CD4-positive, alpha-beta T cell (primary cell): ENCODE results near the gene B3GNT2. TPM values are rescaled to one million over a fixed set of nuclear protein-coding genes. Genes with fewer than 3 reads are reported as not detected.

Source experiments
- ATAC-seq: fragments of 200-7000 bp; cut with Tn5 transposase; one replicate; pipeline ENCODE4 v1.10.0; 2022; ENCODE audit warnings: mild to moderate bottlenecking; ENCODE audit not compliant: poor library complexity
- CTCF ChIA-PET: fragments of 350-600 bp; sonication (Branson Sonifier 250); formaldehyde crosslinking; loops from one replicate; lab custom pipeline; 2021; ENCODE audit warnings: antibody characterized with exemption, inconsistent platforms; lab: Charles Lee
- POLR2A ChIA-PET: fragments of 350-600 bp; sonication (Branson Sonifier 250); formaldehyde crosslinking; loops from one replicate; lab custom pipeline; 2021; ENCODE audit warnings: antibody characterized with exemption, inconsistent platforms; lab: Charles Lee
- DNase-seq, 14 experiments: peaks; one replicate each; pipeline ENCODE4 v3.0.0-alpha.2; 2013 to 2020; ENCODE audit warnings: mixed read lengths in 2 of 14
- H3K27ac ChIP-seq, 2 donors: one replicate each; pipeline versions ENCODE4 v1.5.1 to v1.7.0; 2013; ENCODE audit warnings: low read length in 2 of 2, low read depth in 1 of 2, mild to moderate bottlenecking in 1 of 2
- H3K27me3 ChIP-seq, 2 experiments: 1 replicate in 1 of 2; 2 replicates in 1 of 2; pipeline versions ENCODE4 v1.6.1 to v1.7.0; 2013; ENCODE audit warnings: low read length in 2 of 2, control low read depth in 1 of 2, mild to moderate bottlenecking in 1 of 2, moderate library complexity in 1 of 2; ENCODE audit not compliant: insufficient read depth in 2 of 2, control insufficient read depth in 1 of 2
- H3K36me3 ChIP-seq: one replicate; pipeline ENCODE4 v1.6.1; 2013; ENCODE audit warnings: low read length, control low read depth; ENCODE audit not compliant: insufficient read depth
- H3K4me1 ChIP-seq: one replicate; pipeline ENCODE4 v1.6.1; 2013; ENCODE audit warnings: low read length, control low read depth; ENCODE audit not compliant: insufficient read depth
- H3K4me3 ChIP-seq: one replicate; pipeline ENCODE4 v1.5.1; 2013; ENCODE audit warnings: mild to moderate bottlenecking, low read length, moderate library complexity
- H3K9me3 ChIP-seq, 2 experiments: 1 replicate in 1 of 2; 2 replicates in 1 of 2; pipeline versions ENCODE4 v1.6.1 to v1.7.0; 2013; ENCODE audit warnings: low read length in 2 of 2, mild to moderate bottlenecking in 2 of 2, control low read depth in 1 of 2, moderate library complexity in 1 of 2; ENCODE audit not compliant: control insufficient read depth in 1 of 2, insufficient read depth in 1 of 2
- H3K27ac Mint-ChIP-seq: one replicate; pipeline ENCODE4 v1.8.0; 2020; ENCODE audit warnings: mixed read lengths
- H3K27me3 Mint-ChIP-seq: one replicate; pipeline ENCODE4 v1.8.0; 2021; ENCODE audit warnings: mixed read lengths
- H3K36me3 Mint-ChIP-seq: one replicate; pipeline ENCODE4 v1.8.0; 2021; ENCODE audit warnings: low read depth, mixed read lengths
- H3K4me1 Mint-ChIP-seq: one replicate; pipeline ENCODE4 v1.8.0; 2021; ENCODE audit warnings: low read depth, mixed read lengths
- H3K4me3 Mint-ChIP-seq: one replicate; pipeline ENCODE4 v1.8.0; 2020; ENCODE audit warnings: mild to moderate bottlenecking, mixed read lengths
- H3K9me3 Mint-ChIP-seq: one replicate; pipeline ENCODE4 v1.8.0; 2020; ENCODE audit warnings: mixed read lengths
- CTCF ChIP-seq: fragments of 200-600 bp; IDR thresholded peaks from one replicate; pipeline ENCODE4 v1.8.0; 2022; ENCODE audit warnings: antibody characterized with exemption, mild to moderate bottlenecking
- intact Hi-C, 2 experiments: fragments of 100-400 bp; cut with DNase I in 1 of 2; cut with micrococcal nuclease in 1 of 2; formaldehyde crosslinking; loops; one replicate each; pipeline versions ENCODE4 v1.15.1 to v1.9.0; 2023 to 2025; cut with DNase I, micrococcal nuclease
- total RNA-seq, 174 experiments: library from RNA in 2 of 174; stranded (reverse) in 2 of 174; gene quantifications; one replicate each; pipeline ENCODE4 v1.2.3 and lab custom pipeline; 2021 to 2026

Gene B3GNT2
- total RNA-seq, 2 experiments from 2014 or later = 47.7 TPM

GRCh38 chr2:62149708-62150107 lies 46.2 kb upstream of the B3GNT2 start:
- TF ChIP-seq CTCF = no peak

GRCh38 chr2:62150597-62151305 lies 45.2 kb upstream of the B3GNT2 start:
- H3K4me1 ChIP-seq = no peaks in the 10 kb centered on the region
- POLR2A ChIA-PET = no interaction called here
- no peaks in the 10 kb centered on the region for H3K27me3 ChIP-seq
- H3K4me1 Mint-ChIP-seq = peaks cover 9% of the 10 kb centered on the region
- CTCF ChIA-PET = no interaction called here
- no peak overlapping the region for H3K4me3 ChIP-seq
- ATAC-seq = no peak
- H3K36me3 Mint-ChIP-seq = no peaks in the 10 kb centered on the region
- TF ChIP-seq CTCF = no peak
- H3K9me3 Mint-ChIP-seq = peaks cover 6% of the 10 kb centered on the region
- H3K27me3 Mint-ChIP-seq = no peaks in the 10 kb centered on the region
- DNase-seq = no peak
- intact Hi-C loops = no loop called here
- H3K27ac Mint-ChIP-seq = no peak overlapping the region
- no peaks in the 10 kb centered on the region for H3K36me3 ChIP-seq
- no peak overlapping the region for H3K27ac ChIP-seq
- H3K4me3 Mint-ChIP-seq = no peak overlapping the region
- H3K9me3 ChIP-seq = peaks cover 0 to 7% of the 10 kb centered on the region in 2 experiments

More at GRCh38 chr2:62149708-62150107, 46.2 kb upstream of the B3GNT2 start:
- POLR2A ChIA-PET = no interaction called here
- DNase-seq (peak in 1 of 14 experiments; percentile 11), ATAC-seq (no peak)
- no peaks in the 10 kb centered on the region for H3K4me1 ChIP-seq
- intact Hi-C loops = no loop called here
- no peaks in the 10 kb centered on the region for H3K36me3 ChIP-seq
- H3K27me3 Mint-ChIP-seq = no peaks in the 10 kb centered on the region
- H3K36me3 Mint-ChIP-seq = no peaks in the 10 kb centered on the region
- H3K9me3 Mint-ChIP-seq = no peaks in the 10 kb centered on the region
- peaks cover 0 to 4% of the 10 kb centered on the region in 2 experiments for H3K9me3 ChIP-seq
- CTCF ChIA-PET = no interaction called here
- H3K27me3 ChIP-seq = no peaks in the 10 kb centered on the region
- peaks cover 16% of the 10 kb centered on the region for H3K4me1 Mint-ChIP-seq
- H3K27ac Mint-ChIP-seq = no peak overlapping the region
- no peak overlapping the region for H3K27ac ChIP-seq
- no peak overlapping the region for H3K4me3 ChIP-seq
- H3K4me3 Mint-ChIP-seq = no peak overlapping the region

- Mint-ChIP-seq H3K27ac (no peak overlapping the region), H3K4me3 (no peak overlapping the region)
- no peak for ATAC-seq
Measured at GRCh38 chr2:62151306-62151638, 44.6 kb upstream of the B3GNT2 start.

More at GRCh38 chr2:62151306-62151638, 44.6 kb upstream of the B3GNT2 start:
- Histone ChIP-seq H3K36me3 (no peaks in the 10 kb centered on the region), H3K4me3 (no peak overlapping the region), H3K9me3 (peaks cover 0 to 10% of the 10 kb centered on the region in 2 experiments), H3K27me3 (no peaks in the 10 kb centered on the region), H3K4me1 (no peaks in the 10 kb centered on the region), H3K27ac (no peak overlapping the region)
- H3K4me1 Mint-ChIP-seq = peaks cover 7% of the 10 kb centered on the region
- H3K27me3 Mint-ChIP-seq = no peaks in the 10 kb centered on the region
- TF ChIP-seq CTCF = no peak
- intact Hi-C loops = no loop called here
- H3K9me3 Mint-ChIP-seq = peaks cover 6% of the 10 kb centered on the region
- no peak for DNase-seq
- ChIA-PET CTCF (no interaction called here), POLR2A (no interaction called here)
- no peaks in the 10 kb centered on the region for H3K36me3 Mint-ChIP-seq
